CD4-positive, alpha-beta T cell treated with Interleukin-21 for 1 hour (primary cell): Measurements from ENCODE around the gene USP6.
"Not testable (repeated sequence)": the region's sequence is repeated elsewhere in the genome, so short reads cannot be mapped to it uniquely, and the experiment has no call there.

ENCODE experiments used
- DNase-seq: peaks from one replicate; pipeline ENCODE4 v3.0.0-alpha.2; 2020

USP6 gene

GRCh38 chr17:5200360-5200759 lies 84.5 kb downstream of the USP6 start:
- no peak for DNase-seq

GRCh38 chr17:5201011-5201410 lies 85.2 kb downstream of the USP6 start:
- DNase-seq, result no peak

GRCh38 chr17:5203178-5203907 lies 87.5 kb downstream of the USP6 start:
- no peak for DNase-seq

DNA sequence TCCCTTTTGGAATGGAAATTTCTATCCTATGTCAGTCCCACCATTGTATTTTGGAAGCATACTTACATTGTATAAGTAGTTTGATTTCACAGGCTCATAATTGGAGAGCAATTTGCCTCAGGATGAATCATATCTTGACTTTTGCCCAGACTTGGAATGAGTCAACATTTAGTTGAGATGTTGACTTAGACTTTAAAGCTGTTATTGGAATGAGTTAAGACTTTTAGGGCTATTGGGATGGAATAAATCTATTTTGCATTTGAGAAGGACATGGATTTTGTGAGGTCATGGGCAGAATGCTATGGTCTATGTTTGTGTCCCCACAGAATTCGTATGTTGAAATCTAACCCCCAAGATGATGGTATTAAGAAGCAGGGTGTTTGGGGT lies 88.1 kb downstream of the USP6 start:
- no peak for DNase-seq

- no peak for DNase-seq
Measured at GRCh38 chr17:5209396-5209795, 93.6 kb downstream of the USP6 start.

- DNase-seq, result no peak
Measured at GRCh38 chr17:5210091-5210490, 94.3 kb downstream of the USP6 start.

GRCh38 chr17:5210614-5211252 lies 94.9 kb downstream of the USP6 start:
- no peak for DNase-seq

DNA sequence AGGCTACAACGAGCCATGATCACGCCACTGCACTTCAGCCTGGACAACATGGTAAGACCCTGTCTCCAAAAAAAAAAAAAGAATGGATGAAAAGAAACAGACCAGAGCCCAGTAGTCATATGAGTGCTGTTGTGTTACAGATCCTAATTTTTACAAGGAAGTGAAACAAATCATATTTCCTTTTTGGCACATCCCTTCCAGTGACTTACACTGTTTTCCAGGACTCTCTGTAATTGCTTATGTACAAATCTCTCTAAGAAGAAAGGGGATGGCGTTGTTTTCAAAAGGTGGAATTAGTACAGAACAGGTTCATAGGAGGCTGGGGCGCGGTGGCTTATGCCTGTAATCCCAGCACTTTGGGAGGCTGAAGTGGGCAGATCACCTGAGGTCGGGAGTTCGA lies 95.6 kb downstream of the USP6 start:
- DNase-seq, result no peak

GRCh38 chr17:5217562-5217961 lies 101.7 kb downstream of the USP6 start:
- not testable (repeated sequence) for DNase-seq

DNA sequence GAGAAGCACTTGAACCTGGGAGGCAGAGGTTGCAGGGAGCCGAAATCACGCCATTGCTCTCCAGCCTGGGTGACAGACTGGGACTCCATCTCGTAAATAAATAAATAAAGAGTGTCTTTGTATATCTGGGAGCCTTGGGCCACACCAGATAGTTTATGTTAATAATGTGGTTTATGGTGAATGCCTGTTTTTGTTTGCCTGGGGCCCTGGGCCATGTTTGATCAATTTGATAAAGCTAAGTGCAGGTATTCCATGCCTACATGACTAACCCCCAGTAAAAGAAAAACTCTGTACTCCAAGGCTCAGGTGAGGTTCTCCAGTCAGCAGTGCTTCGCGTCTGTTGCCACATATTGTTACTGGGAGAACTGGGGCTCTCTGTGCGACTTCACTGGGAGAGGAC lies 103.7 kb downstream of the USP6 start:
- no peak for DNase-seq

DNA sequence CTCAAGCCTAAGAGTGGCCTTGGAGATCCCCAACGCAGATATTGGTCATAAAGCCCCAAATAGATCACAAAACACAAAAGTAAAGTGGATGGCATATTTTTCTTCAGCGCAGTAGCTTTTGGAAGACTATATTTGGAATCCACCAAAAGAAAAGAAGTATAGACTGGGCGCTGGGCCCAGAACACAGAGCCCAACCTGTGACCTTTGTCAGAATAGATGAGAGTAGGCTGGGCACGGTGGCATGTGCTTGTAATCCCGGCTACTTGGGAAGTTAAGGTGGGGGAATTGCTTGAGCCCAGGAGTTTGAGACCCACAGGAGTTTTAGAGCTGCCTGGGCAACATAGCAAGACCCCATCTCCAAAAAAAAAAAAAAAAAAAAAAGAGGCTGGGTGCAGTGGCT lies 104.2 kb downstream of the USP6 start:
- no peak for DNase-seq

DNA sequence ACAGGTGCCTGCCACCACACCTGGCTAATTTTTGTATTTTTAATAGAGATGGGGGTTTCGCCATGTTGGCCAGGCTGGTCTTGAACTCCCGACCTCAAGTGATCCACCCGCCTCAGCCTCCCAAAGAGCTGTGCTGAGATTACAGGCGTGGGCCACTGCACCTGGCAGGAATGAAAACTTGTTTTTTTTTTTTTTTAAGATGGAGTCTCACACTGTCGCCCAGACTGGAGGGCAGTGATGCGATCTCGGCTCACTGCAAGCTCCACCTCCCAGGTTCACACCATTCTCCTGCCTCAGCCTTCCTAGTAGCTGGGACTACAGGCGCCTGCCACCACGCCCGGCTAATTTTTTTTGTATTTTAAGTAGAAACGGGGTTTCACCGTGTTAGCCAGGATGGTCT lies 106.1 kb downstream of the USP6 start:
- not testable (repeated sequence) for DNase-seq
